Caki2 (cell line): ENCODE results near the gene RPL5. TPM values are rescaled to one million over a fixed set of nuclear protein-coding genes. Genes with fewer than 3 reads are reported as not detected.

Source experiments
- DNase-seq: peaks from one replicate; pipeline ENCODE4 v3.0.0-alpha.2; 2015; ENCODE audit warnings: low read depth
- in situ Hi-C: cut with HindIII; loops from 2 replicates; pipeline ENCODE4 v1.10.0; 2016; ENCODE audit warnings: low sequenced_read_pairs, low pct_unique_long_range_greater_than_20kb, mixed read lengths
- total RNA-seq: library from RNA; depleted of rRNA; stranded (reverse); fragments of >200 nt; shearing (Covaris generic); gene quantifications from 2 replicates; pipeline ENCODE4 v1.2.3, GENCODE V29; 2014; ENCODE audit warnings: low replicate concordance

RPL5 gene
- total RNA-seq, 1 experiment from 2014 or later = 1,215 TPM

DNA sequence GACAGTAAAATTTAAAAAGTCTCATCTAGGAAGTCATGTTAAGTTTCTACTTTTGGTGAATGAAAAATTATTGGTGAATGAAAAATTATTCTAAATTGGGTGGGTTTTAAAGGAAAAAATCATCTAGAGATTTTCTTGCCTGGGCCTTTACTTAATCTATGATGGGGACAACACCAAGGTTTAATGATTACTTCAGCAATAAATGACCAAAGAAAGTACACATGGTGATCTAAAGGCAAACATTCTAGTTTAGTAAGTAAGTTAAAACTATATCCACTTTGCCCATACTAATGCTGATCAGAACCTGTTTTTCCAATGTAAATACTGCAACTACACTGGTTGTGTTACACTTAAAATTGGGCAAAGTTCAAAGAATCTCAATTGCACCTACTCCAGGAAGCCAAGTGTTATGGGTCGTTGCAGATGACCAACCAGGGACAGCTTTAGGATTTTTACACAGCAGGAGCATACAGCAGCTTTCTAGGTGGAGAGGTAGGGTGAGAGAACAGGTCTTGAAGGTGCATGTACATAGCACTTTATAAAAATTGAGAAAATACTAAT, 14.6 kb upstream of the RPL5 start:
- in situ Hi-C loops = no loop called here
- no peak for DNase-seq

GRCh38 chr1:92817986-92818764, 13.7 kb upstream of the RPL5 start:
- in situ Hi-C loops = no loop called here
- DNase-seq = no peak

- in situ Hi-C loops = no loop called here
- DNase-seq = no peak
Observed at GRCh38 chr1:92820024-92820423, 11.8 kb upstream of the RPL5 start.

- DNase-seq = no peak
- in situ Hi-C loops = no loop called here
Observed at GRCh38 chr1:92820551-92820950, 11.3 kb upstream of the RPL5 start.

- DNase-seq = no peak
- in situ Hi-C loops = no loop called here
Observed at GRCh38 chr1:92822879-92823278, 9.0 kb upstream of the RPL5 start.

GRCh38 chr1:92826792-92827191, 5.0 kb upstream of the RPL5 start:
- DNase-seq = no peak
- in situ Hi-C loops = no loop called here

DNA sequence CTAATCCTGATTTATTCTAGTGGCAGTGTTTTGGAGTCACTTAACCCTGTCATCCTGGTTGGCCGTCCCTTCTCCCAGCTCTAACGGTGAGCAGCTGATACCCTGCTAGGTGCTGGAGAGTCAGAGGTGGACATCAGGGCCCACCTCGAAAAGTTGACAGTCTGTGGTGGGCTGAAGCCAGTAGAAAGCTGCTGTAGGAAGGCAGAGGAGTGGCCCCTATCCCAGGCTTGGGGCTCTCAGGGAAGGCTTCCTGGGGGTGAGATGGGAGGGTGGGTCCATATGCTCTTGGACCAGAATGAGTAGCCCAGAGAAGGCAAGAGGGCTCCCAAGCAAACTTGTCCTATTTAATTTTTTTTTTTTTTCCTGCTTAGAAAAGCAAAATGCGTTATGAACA, 475 bp upstream of the RPL5 start:
- DNase-seq = no peak
- in situ Hi-C loops = no loop called here

DNA sequence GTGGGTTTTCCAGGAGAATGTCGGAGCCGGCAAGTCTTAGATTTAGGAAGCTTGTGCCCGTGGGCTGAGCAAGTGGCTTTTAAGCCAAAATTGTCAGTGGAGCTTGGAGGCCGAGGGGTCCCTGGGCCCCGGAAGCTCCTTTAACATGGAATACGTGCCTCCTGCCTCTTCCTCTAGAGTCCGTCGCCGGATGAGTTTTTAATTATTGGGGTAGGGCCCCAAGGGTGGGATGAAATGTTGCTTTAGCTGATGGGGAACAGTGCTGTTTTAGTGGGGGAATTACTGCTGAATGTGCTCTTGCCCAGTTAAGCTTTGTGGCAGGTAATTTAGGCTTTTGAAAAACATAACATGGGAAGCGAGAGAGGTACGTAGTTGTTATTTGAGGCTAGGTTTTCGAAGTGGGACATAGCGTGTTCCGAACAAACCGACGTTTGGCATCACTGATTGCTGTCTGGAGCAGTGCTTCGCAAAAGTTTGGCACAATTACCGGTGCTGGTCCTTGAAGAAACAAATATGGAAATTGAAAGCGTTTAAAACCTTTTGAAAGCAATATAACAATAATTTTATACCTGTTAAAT, 786 bp downstream of the RPL5 start:
- no peak for DNase-seq
- in situ Hi-C loops = no loop called here

DNA sequence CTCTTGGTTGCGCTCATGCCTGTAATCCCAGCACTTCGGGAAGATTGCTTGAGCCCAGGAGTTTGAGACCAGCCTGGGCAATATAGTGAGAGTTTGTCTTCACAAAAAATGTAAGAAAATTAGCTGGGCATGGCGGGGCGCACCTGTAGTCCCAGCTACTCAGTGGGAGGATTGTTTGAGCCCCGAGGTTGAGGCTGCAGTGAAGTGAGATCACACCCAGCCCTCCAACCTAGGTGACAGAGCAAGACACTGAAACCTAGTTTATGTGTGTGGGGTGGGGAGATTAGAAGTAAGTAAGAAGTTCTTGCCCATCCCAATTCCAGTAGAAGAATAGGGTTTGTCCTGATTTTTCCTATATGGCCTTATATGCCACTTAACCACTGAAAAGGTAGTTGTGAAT, 2.0 kb downstream of the RPL5 start:
- in situ Hi-C loops = no loop called here
- no peak for DNase-seq

DNA sequence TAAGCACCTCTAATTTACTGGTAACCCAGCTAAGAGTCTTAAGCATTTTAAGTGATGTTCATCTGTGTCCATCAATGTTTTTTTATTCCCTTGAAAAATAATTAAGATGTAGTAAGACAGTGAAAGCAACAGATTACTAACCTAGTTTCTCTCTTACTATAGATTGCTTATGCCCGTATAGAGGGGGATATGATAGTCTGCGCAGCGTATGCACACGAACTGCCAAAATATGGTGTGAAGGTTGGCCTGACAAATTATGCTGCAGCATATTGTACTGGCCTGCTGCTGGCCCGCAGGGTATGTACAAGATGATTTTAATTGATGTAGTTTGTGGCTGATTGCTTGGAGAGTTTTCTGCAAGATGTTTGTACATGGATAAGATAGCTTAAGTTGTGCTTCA, 2.8 kb downstream of the RPL5 start:
- in situ Hi-C loops = no loop called here
- no peak for DNase-seq

GRCh38 chr1:92837062-92837461, 5.2 kb downstream of the RPL5 start:
- in situ Hi-C loops = no loop called here
- DNase-seq = no peak

GRCh38 chr1:92838519-92838918, 6.7 kb downstream of the RPL5 start:
- no peak for DNase-seq
- in situ Hi-C loops = no loop called here

DNA sequence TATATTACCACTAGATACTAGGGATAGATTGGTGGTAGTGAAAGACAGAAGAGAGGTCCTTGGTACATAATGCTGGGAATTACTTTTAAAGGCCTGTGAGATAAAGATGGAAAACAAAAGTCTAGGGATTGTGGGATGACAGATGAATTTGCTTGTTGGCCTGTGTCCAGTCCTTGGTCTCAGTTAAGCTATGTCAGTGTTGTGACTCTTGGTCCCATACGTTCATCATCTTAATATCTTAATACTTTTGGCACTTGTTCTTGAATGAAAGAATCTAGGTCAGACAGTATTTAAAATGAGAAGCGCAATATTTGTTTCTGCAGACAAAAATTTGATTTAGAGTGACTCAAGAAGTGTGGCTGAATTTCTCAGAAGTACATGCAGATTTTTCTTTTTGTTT, 7.6 kb downstream of the RPL5 start:
- in situ Hi-C loops = no loop called here
- no peak for DNase-seq

DNA sequence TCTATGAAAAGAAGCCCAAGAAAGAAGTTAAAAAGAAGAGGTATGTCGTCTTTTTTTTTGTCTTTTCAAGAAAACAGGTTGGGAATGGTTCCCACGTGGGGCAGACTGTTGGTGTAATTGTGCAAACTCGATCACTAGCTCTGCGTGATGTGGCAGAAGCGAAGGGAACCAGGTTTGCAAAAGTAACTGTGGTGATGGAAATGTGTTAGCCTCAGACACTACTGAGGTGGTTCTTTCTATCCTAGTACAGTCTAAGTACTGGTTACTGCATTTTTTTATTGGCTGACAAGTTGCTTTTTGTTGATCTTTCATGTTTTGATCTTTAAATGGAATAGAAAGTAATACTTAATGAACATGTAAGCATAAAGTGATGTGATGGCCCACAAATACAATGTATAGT, 8.8 kb downstream of the RPL5 start:
- no peak for DNase-seq
- in situ Hi-C loops = no loop called here

GRCh38 chr1:92842082-92843045, 10.5 kb downstream of the RPL5 start:
- no peak for DNase-seq
- in situ Hi-C loops = no loop called here

- no peak for DNase-seq
- in situ Hi-C loops = no loop called here
Observed at GRCh38 chr1:92843046-92843423, 11.2 kb downstream of the RPL5 start.

- in situ Hi-C loops = no loop called here
- DNase-seq = no peak
Observed at GRCh38 chr1:92843429-92844352, 11.9 kb downstream of the RPL5 start.

- in situ Hi-C loops = no loop called here
Observed at GRCh38 chr1:92844439-92844838, 12.6 kb downstream of the RPL5 start.

More at GRCh38 chr1:92844439-92844838, 12.6 kb downstream of the RPL5 start:
- no peak for DNase-seq
